ENCODE measurements around the gene ABL1. TPM values are rescaled to one million over a fixed set of nuclear protein-coding genes. Genes with fewer than 3 reads are reported as not detected.

The ABL1 gene
- total RNA-seq, 1 donor from 2014 or later = 118 TPM

DNA sequence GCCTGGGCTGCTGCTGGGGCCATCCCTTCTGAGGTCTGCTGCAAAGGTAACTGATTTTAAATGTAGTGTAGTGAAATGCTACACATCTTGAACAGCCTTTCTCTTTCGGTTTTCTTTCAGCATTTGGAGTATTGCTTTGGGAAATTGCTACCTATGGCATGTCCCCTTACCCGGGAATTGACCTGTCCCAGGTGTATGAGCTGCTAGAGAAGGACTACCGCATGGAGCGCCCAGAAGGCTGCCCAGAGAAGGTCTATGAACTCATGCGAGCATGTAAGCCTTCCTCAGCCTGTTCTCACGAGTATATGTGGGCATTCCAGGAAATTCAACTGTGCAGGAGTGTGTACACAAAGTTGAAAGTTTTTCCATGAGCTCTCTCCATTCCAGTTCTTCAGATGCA is 43.2 kb downstream of the ABL1 start:
- Mint-ChIP-seq H3K27ac (ENCODE audit: unreplicated experiment) (no peak overlapping the region), H3K36me3 (ENCODE audit: unreplicated experiment) (no peaks in the 10 kb centered on the region), H3K4me1 (ENCODE audit: low read depth, unreplicated experiment) (no peaks in the 10 kb centered on the region), H3K4me3 (ENCODE audit: unreplicated experiment) (no peak overlapping the region), H3K9me3 (ENCODE audit: unreplicated experiment) (peaks cover 1% of the 10 kb centered on the region), H3K27me3 (ENCODE audit: unreplicated experiment) (no peaks in the 10 kb centered on the region)
- DNase-seq = no peak
- TF ChIP-seq, protein P1, sequence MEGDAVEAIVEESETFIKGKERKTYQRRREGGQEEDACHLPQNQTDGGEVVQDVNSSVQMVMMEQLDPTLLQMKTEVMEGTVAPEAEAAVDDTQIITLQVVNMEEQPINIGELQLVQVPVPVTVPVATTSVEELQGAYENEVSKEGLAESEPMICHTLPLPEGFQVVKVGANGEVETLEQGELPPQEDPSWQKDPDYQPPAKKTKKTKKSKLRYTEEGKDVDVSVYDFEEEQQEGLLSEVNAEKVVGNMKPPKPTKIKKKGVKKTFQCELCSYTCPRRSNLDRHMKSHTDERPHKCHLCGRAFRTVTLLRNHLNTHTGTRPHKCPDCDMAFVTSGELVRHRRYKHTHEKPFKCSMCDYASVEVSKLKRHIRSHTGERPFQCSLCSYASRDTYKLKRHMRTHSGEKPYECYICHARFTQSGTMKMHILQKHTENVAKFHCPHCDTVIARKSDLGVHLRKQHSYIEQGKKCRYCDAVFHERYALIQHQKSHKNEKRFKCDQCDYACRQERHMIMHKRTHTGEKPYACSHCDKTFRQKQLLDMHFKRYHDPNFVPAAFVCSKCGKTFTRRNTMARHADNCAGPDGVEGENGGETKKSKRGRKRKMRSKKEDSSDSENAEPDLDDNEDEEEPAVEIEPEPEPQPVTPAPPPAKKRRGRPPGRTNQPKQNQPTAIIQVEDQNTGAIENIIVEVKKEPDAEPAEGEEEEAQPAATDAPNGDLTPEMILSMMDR (IDR thresholded peaks at IDR 0.05; ENCODE audit: partially characterized antibody, unreplicated experiment) = no peak

DNA sequence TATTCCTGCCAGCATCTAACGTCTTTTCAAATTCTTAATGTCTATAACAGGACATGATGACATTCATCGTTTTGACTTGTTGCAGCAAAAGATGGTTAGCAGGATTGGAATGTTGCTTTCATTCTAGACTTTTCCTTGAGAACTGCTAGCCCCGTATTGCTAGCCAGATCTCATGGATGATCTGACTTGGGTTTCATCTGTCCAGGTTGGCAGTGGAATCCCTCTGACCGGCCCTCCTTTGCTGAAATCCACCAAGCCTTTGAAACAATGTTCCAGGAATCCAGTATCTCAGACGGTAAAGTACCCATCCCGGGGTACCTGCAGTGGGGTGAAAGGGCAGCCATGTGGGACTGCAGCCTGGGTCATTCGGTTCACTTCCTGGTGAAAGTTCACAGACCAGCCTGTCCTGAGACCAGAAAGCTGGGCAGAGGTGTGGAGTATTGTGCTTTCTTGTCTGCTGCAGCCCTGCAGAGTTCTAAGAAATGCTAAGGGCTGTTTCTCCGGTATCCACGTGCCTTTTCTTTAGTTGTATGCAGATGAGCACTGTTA is 44.9 kb downstream of the ABL1 start:
- peaks cover 1% of the 10 kb centered on the region for H3K9me3 Mint-ChIP-seq (ENCODE audit: unreplicated experiment)
- no peaks in the 10 kb centered on the region for H3K4me1 Mint-ChIP-seq (ENCODE audit: low read depth, unreplicated experiment)
- no peak for DNase-seq
- H3K36me3 Mint-ChIP-seq (ENCODE audit: unreplicated experiment) = no peaks in the 10 kb centered on the region
- no peak overlapping the region for H3K4me3 Mint-ChIP-seq (ENCODE audit: unreplicated experiment)
- TF ChIP-seq, protein P1 (IDR thresholded peaks at IDR 0.05; ENCODE audit: partially characterized antibody, unreplicated experiment) = no peak
- no peak overlapping the region for H3K27ac Mint-ChIP-seq (ENCODE audit: unreplicated experiment)
- peaks cover 2% of the 10 kb centered on the region for H3K27me3 Mint-ChIP-seq (ENCODE audit: unreplicated experiment)

DNA sequence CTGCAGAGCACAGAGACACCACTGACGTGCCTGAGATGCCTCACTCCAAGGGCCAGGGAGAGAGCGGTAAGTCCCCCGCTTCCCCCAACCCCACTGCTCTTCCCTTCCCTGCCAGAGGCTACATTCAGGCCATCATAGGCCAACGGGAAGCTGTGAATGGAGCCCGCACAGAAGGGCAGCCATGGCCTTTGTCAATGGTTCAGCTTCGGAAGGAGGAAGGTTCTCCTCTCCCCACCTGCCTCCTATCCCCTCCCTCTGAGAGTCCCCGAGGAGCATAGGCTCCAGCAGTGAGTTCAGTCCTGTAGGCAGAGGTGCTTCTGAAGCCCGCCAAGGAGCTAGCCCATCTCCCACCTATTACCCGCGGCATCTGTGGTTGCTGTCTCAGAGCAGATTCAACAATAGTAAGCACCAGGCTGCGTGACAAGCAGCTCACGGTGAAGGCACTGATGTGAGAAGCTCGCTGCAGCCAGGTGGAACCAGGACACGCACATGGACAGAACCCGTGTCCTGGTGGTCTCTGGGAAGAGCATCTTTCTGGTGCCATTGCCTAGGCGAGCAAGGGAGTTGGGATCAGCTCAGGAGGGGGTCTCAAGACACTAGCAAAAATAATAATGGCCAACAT is 45.7 kb downstream of the ABL1 start:
- Mint-ChIP-seq H3K27ac (ENCODE audit: unreplicated experiment) (no peak overlapping the region), H3K9me3 (ENCODE audit: unreplicated experiment) (peaks cover 3% of the 10 kb centered on the region), H3K4me3 (ENCODE audit: unreplicated experiment) (no peak overlapping the region), H3K4me1 (ENCODE audit: low read depth, unreplicated experiment) (no peaks in the 10 kb centered on the region), H3K27me3 (ENCODE audit: unreplicated experiment) (peaks cover 7% of the 10 kb centered on the region), H3K36me3 (ENCODE audit: unreplicated experiment) (no peaks in the 10 kb centered on the region)
- DNase-seq = no peak
- TF ChIP-seq, protein P1 (IDR thresholded peaks at IDR 0.05; ENCODE audit: partially characterized antibody, unreplicated experiment) = no peak

DNA sequence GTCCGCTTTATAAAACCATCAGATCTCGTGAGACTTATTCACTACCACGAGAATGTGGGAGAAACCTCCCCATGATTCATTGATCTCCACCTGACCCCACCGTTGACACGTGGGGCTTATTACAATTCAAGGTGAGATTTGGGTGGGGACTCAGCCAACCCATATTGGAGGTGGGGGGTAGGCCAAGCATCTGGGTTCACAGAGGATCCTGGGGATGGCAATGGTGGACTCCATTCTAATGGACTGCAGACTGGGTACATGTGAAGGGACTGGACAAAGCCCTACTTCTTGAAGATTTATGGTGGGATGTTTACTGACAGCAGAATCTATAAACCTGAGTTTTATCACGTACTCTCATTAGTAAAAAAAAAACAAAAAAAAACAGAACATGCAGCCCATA is 46.5 kb downstream of the ABL1 start:
- Mint-ChIP-seq H3K27me3 (ENCODE audit: unreplicated experiment) (peaks cover 8% of the 10 kb centered on the region), H3K4me1 (ENCODE audit: low read depth, unreplicated experiment) (no peaks in the 10 kb centered on the region), H3K36me3 (ENCODE audit: unreplicated experiment) (no peaks in the 10 kb centered on the region), H3K9me3 (ENCODE audit: unreplicated experiment) (peaks cover 6% of the 10 kb centered on the region), H3K27ac (ENCODE audit: unreplicated experiment) (peak overlapping the region; percentile 15), H3K4me3 (ENCODE audit: unreplicated experiment) (no peak overlapping the region)
- no peak for DNase-seq
- TF ChIP-seq, protein P1 (IDR thresholded peaks at IDR 0.05; ENCODE audit: partially characterized antibody, unreplicated experiment) = no peak

DNA sequence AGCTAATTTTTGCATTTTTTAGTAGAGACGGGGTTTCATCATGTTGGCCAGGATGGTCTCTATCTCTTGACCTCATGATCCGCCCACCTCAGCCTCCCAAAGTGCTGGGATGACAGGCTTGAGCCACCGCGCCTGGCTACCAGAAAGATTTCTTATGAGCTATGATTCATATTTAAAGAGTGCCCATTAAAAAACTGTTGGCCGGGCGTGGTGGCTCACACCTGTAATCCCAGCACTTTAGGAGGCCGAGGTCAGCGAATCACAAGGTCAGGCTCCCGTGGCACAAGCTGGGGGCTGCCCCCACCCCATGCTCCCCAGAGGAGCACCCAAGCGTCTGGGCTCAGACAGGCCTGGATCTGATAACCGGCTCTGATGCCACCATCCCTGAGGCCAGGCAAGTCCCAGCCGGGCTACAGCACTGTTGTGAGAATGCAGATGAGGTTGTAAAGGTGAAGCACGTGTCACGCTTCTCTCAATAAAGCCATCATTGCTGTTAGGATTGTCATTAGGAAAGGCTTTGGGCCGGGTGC is 47.7 kb downstream of the ABL1 start:
- Mint-ChIP-seq H3K27ac (ENCODE audit: unreplicated experiment) (no peak overlapping the region), H3K27me3 (ENCODE audit: unreplicated experiment) (peaks cover 10% of the 10 kb centered on the region), H3K4me1 (ENCODE audit: low read depth, unreplicated experiment) (no peaks in the 10 kb centered on the region), H3K9me3 (ENCODE audit: unreplicated experiment) (peaks cover 8% of the 10 kb centered on the region), H3K36me3 (ENCODE audit: unreplicated experiment) (peaks cover 5% of the 10 kb centered on the region), H3K4me3 (ENCODE audit: unreplicated experiment) (no peak overlapping the region)
- no peak for DNase-seq
- TF ChIP-seq, protein P1 (IDR thresholded peaks at IDR 0.05; ENCODE audit: partially characterized antibody, unreplicated experiment) = no peak

All from glutamatergic neuron (in vitro differentiated cells).